ENCODE results near the gene RPA1. TPM values are rescaled to one million over a fixed set of nuclear protein-coding genes. Genes with fewer than 3 reads are reported as not detected.

The RPA1 gene
- total RNA-seq, 1 experiment from 2014 or later = 211 TPM

- no peak overlapping the region for H3K27ac ChIP-seq (ENCODE audit: low read depth, low read length, poor library complexity, severe bottlenecking)
- BruUV-seq (replicated peaks) = no TSS peak
- H3K4me1 ChIP-seq (ENCODE audit: insufficient read depth, low read length, poor library complexity, severe bottlenecking) = no peaks in the 10 kb centered on the region
- no peak overlapping the region for H3K4me3 ChIP-seq (ENCODE audit: low read depth, low read length, poor library complexity, severe bottlenecking)
- POLR2A ChIA-PET (ENCODE audit: low non-redundant PET) = no interaction called here
- H3K36me3 ChIP-seq (ENCODE audit: insufficient read depth, low read length, poor library complexity, severe bottlenecking) = no peaks in the 10 kb centered on the region
- TF ChIP-seq CTCF (conservative IDR thresholded peaks at IDR 0.05; ENCODE audit: low read depth, low read length) (no peak), EZH2 (IDR thresholded peaks at IDR 0.05; ENCODE audit: borderline replicate concordance, low read depth, low read length, poor library complexity, severe bottlenecking) (no peak)
- intact Hi-C loops (cut with micrococcal nuclease; ENCODE audit: unreplicated experiment) = no loop called here
- DNase-seq (ENCODE audit: low spot score) = no peak
- CTCF ChIA-PET = no interaction called here
- no peaks in the 10 kb centered on the region for H3K9me3 ChIP-seq (ENCODE audit: low read depth, low read length, poor library complexity, severe bottlenecking)
- no peaks in the 10 kb centered on the region for H3K27me3 ChIP-seq (replicated peaks; ENCODE audit: insufficient read depth, low read depth, low read length, poor library complexity)
These were observed 89.4 kb downstream of the RPA1 start for GRCh38 chr17:1919201-1919600.

GRCh38 chr17:1920948-1921351 is 91.1 kb downstream of the RPA1 start:
- no TSS peak for BruUV-seq (replicated peaks)
- Histone ChIP-seq H3K9me3 (ENCODE audit: low read depth, low read length, poor library complexity, severe bottlenecking) (no peaks in the 10 kb centered on the region), H3K36me3 (ENCODE audit: insufficient read depth, low read length, poor library complexity, severe bottlenecking) (no peaks in the 10 kb centered on the region), H3K4me3 (ENCODE audit: low read depth, low read length, poor library complexity, severe bottlenecking) (no peak overlapping the region), H3K27ac (ENCODE audit: low read depth, low read length, poor library complexity, severe bottlenecking) (no peak overlapping the region), H3K4me1 (ENCODE audit: insufficient read depth, low read length, poor library complexity, severe bottlenecking) (no peaks in the 10 kb centered on the region), H3K27me3 (replicated peaks; ENCODE audit: insufficient read depth, low read depth, low read length, poor library complexity) (no peaks in the 10 kb centered on the region)
- POLR2A ChIA-PET (ENCODE audit: low non-redundant PET) = no interaction called here
- DNase-seq (ENCODE audit: low spot score) = no peak
- TF ChIP-seq CTCF (conservative IDR thresholded peaks at IDR 0.05; ENCODE audit: low read depth, low read length) (no peak), EZH2 (IDR thresholded peaks at IDR 0.05; ENCODE audit: borderline replicate concordance, low read depth, low read length, poor library complexity, severe bottlenecking) (no peak)
- intact Hi-C loops (cut with micrococcal nuclease; ENCODE audit: unreplicated experiment) = no loop called here
- CTCF ChIA-PET = no interaction called here

- BruUV-seq (replicated peaks) = no TSS peak
- CTCF ChIA-PET = no interaction called here
- intact Hi-C loops (cut with micrococcal nuclease; ENCODE audit: unreplicated experiment) = no loop called here
These were observed 99.2 kb downstream of the RPA1 start for GRCh38 chr17:1928976-1929375.

More at GRCh38 chr17:1928976-1929375, 99.2 kb downstream of the RPA1 start:
- no peaks in the 10 kb centered on the region for H3K4me1 ChIP-seq (ENCODE audit: insufficient read depth, low read length, poor library complexity, severe bottlenecking)
- H3K4me3 ChIP-seq (ENCODE audit: low read depth, low read length, poor library complexity, severe bottlenecking) = no peak overlapping the region
- TF ChIP-seq EZH2 (IDR thresholded peaks at IDR 0.05; ENCODE audit: borderline replicate concordance, low read depth, low read length, poor library complexity, severe bottlenecking) = no peak
- no peak for TF ChIP-seq CTCF (conservative IDR thresholded peaks at IDR 0.05; ENCODE audit: low read depth, low read length)
- H3K9me3 ChIP-seq (ENCODE audit: low read depth, low read length, poor library complexity, severe bottlenecking) = no peaks in the 10 kb centered on the region
- no peak for DNase-seq (ENCODE audit: low spot score)
- no peaks in the 10 kb centered on the region for H3K36me3 ChIP-seq (ENCODE audit: insufficient read depth, low read length, poor library complexity, severe bottlenecking)
- POLR2A ChIA-PET (ENCODE audit: low non-redundant PET) = no interaction called here
- no peaks in the 10 kb centered on the region for H3K27me3 ChIP-seq (replicated peaks; ENCODE audit: insufficient read depth, low read depth, low read length, poor library complexity)
- no peak overlapping the region for H3K27ac ChIP-seq (ENCODE audit: low read depth, low read length, poor library complexity, severe bottlenecking)
